C4-2B (cell line): ENCODE measurements around the gene LLGL1.

Experiments
- H3K27ac ChIP-seq: fragments of 450-650 bp; 2 replicates; pipeline ENCODE4 v1.5.1; 2017
- CTCF ChIP-seq: fragments of 450-650 bp; conservative IDR thresholded peaks from 2 replicates; pipeline ENCODE4 v1.5.1; 2017; ENCODE audit warnings: mild to moderate bottlenecking
- ZFX ChIP-seq: fragments of 450-650 bp; IDR thresholded peaks from 2 replicates; pipeline ENCODE4 v1.6.1; 2017

The LLGL1 gene

GRCh38 chr17:18230288-18231141 is 5.1 kb downstream of the LLGL1 start:
- TF ChIP-seq CTCF: no peak
- no peak for TF ChIP-seq ZFX
- no peak overlapping the region for H3K27ac ChIP-seq

- no peak overlapping the region for H3K27ac ChIP-seq
- TF ChIP-seq CTCF (no peak), ZFX (no peak)
Observed at GRCh38 chr17:18231164-18231563, 5.7 kb downstream of the LLGL1 start.

- TF ChIP-seq ZFX: no peak
- no peak for TF ChIP-seq CTCF
- H3K27ac ChIP-seq: no peak overlapping the region
Observed at GRCh38 chr17:18233803-18234518, 8.5 kb downstream of the LLGL1 start.

GRCh38 chr17:18234853-18235380 is 9.5 kb downstream of the LLGL1 start:
- H3K27ac ChIP-seq: no peak overlapping the region
- TF ChIP-seq ZFX: no peak
- no peak for TF ChIP-seq CTCF

- no peak overlapping the region for H3K27ac ChIP-seq
- TF ChIP-seq ZFX: no peak
- TF ChIP-seq CTCF: no peak
Observed at GRCh38 chr17:18235743-18236256, 10.4 kb downstream of the LLGL1 start.

- TF ChIP-seq CTCF (no peak), ZFX (no peak)
- no peak overlapping the region for H3K27ac ChIP-seq
Observed at GRCh38 chr17:18236494-18236893, 11.1 kb downstream of the LLGL1 start.

- H3K27ac ChIP-seq: no peak overlapping the region
- TF ChIP-seq CTCF (no peak), ZFX (no peak)
Observed at GRCh38 chr17:18237461-18237860, 12.0 kb downstream of the LLGL1 start.
